Panc1 (cell line): ENCODE data around the gene HUS1. TPM values are rescaled to one million over a fixed set of nuclear protein-coding genes. Genes with fewer than 3 reads are reported as not detected.
A peak's percentile ranks its signal among the peaks of the same experiment; 100 is the strongest.

Experiments used
- ATAC-seq: fragments of 200-7000 bp; cut with Tn5 transposase; 2 replicates; pipeline ENCODE4 v1.9.1; 2020; ENCODE audit warnings: mild to moderate bottlenecking, moderate library complexity
- BruUV-seq: library from RNA; stranded (reverse); fragments of 400-500 nt; replicated peaks from 2 replicates; lab custom pipeline; 2021; lab: Mats Ljungman, UMichigan
- CTCF ChIA-PET: fragments of 300-600 bp; sonication (Branson Sonifier 250); formaldehyde crosslinking; loops from one replicate; lab custom pipeline; 2022; ENCODE audit warnings: antibody characterized with exemption; lab: Charles Lee
- POLR2A ChIA-PET: fragments of 300-600 bp; sonication (Branson Sonifier 250); formaldehyde crosslinking; loops from one replicate; lab custom pipeline; 2022; ENCODE audit warnings: antibody characterized with exemption; lab: Charles Lee
- DNase-seq: peaks from one replicate; pipeline ENCODE4 v3.0.0-alpha.2; 2010; ENCODE audit warnings: low read depth, low spot score
- H3K27ac ChIP-seq: 2 replicates; pipeline ENCODE4 v1.5.1; 2011; ENCODE audit warnings: mild to moderate bottlenecking, low read length, inconsistent platforms
- H3K27me3 ChIP-seq: fragments of 200-500 bp; sonication (Bioruptor generic); 2 replicates; pipeline ENCODE4 v1.6.0; 2014; ENCODE audit warnings: low read length, inconsistent platforms; ENCODE audit not compliant: control insufficient read depth, insufficient read depth
- H3K36me3 ChIP-seq: fragments of 200-500 bp; sonication (Bioruptor generic); 2 replicates; pipeline ENCODE4 v1.5.1; 2014; ENCODE audit warnings: inconsistent platforms, mild to moderate bottlenecking, low read length, moderate library complexity; ENCODE audit not compliant: control insufficient read depth, insufficient read depth
- H3K4me1 ChIP-seq: 2 replicates; pipeline ENCODE4 v1.5.1; 2011; ENCODE audit warnings: inconsistent platforms, mild to moderate bottlenecking, low read length, moderate library complexity; ENCODE audit not compliant: control insufficient read depth, insufficient read depth
- H3K4me3 ChIP-seq, 2 experiments: 2 replicates each; pipeline ENCODE4 v1.5.1; 2011 to 2012; ENCODE audit warnings: low read depth in 2 of 2, low read length in 2 of 2, mild to moderate bottlenecking in 2 of 2, inconsistent platforms in 1 of 2, moderate library complexity in 1 of 2
- H3K9me3 ChIP-seq: fragments of 200-500 bp; sonication (Bioruptor generic); 2 replicates; pipeline ENCODE4 v1.5.1; 2014; ENCODE audit warnings: low read depth, mild to moderate bottlenecking, inconsistent platforms, low read length, moderate library complexity; ENCODE audit not compliant: control insufficient read depth, insufficient read depth
- POLR2AphosphoS5 ChIP-seq: IDR thresholded peaks from 2 replicates; pipeline ENCODE4 v1.6.1; 2012; ENCODE audit warnings: mild to moderate bottlenecking, low read depth, low read length, moderate library complexity
- SIN3A ChIP-seq: IDR thresholded peaks from 2 replicates; pipeline ENCODE4 v1.6.1; 2012; ENCODE audit warnings: low read depth, mild to moderate bottlenecking, low read length, moderate library complexity, borderline replicate concordance; ENCODE audit not compliant: insufficient read depth
- TCF7L2 ChIP-seq: IDR thresholded peaks from 2 replicates; pipeline ENCODE4 v1.6.1; 2011; ENCODE audit warnings: mild to moderate bottlenecking, low read depth, low read length, inconsistent platforms
- in situ Hi-C: cut with HindIII; loops from 2 replicates; pipeline ENCODE4 v1.10.0; 2016; ENCODE audit warnings: low sequenced_read_pairs, low pct_unique_long_range_greater_than_20kb
- intact Hi-C: fragments of 100-400 bp; cut with micrococcal nuclease; formaldehyde crosslinking; loops from one replicate; pipeline ENCODE4 v1.10.0; 2022; ENCODE audit not compliant: unreplicated experiment
- total RNA-seq: library from RNA; stranded (reverse); gene quantifications from one replicate; pipeline ENCODE4 v1.2.1, GENCODE V29; 2021; ENCODE audit not compliant: unreplicated experiment
- TF ChIP-seq, protein P1 (sequence below), 2 experiments: IDR thresholded peaks; 2 replicates each; pipeline ENCODE4 v1.6.1; 2011 to 2012; ENCODE audit warnings: low read depth in 2 of 2, control low read depth in 1 of 2, low read length in 1 of 2, mild to moderate bottlenecking in 1 of 2, moderate library complexity in 1 of 2; ENCODE audit not compliant: insufficient read depth in 1 of 2
- TF ChIP-seq, protein P2 (sequence below): fragments of 450-650 bp; IDR thresholded peaks from 2 replicates; pipeline ENCODE4 v1.5.1; 2017; ENCODE audit warnings: mild to moderate bottlenecking

HUS1 gene
- total RNA-seq, 1 experiment from 2014 or later = 72.7 TPM

DNA sequence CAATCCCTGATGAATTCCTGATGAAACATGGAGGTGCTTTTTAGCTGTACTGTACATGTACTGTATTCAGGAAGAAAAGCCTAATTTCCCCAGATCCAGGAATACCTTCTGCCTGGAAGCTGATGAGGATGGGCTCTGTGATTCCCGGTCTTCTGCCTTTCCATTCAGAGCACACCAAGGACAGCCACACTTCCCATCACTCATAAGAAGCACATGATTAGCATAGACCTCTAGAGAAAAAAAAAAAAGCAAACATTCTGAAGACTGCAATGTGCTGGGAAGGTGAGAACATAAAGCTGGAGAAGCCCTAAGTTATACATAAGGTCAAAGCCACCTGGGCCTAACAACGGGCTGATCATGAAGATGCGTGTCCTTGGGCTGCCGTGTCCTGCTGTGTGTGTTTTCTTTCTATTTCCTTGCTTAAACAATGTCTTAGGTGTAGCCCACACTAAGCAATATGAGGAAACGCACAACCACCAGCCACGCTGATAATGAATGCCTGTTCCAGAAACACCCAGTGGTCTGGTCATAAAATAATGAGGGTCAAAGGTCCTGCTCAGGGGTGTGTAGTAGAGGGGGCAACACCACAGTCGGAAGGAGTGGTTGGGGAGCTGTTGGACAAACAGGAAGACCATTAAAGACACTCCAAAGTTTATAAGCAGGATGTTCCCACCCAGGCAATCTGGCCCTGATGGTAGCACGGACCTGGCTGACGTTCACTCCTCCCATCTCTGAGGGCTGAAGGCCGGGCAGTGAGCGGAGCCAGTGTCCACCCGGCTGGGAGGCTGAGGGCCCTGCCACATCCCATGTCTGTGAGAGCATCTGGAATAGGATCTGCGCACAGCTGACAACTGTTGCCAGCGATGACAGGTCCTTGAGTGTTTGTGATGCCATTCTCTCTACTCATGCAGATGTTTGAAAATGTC, 39.1 kb downstream of the HUS1 start:
- H3K27ac ChIP-seq = peak overlapping the region; percentile 83
- DNase-seq = no peak
- in situ Hi-C loops = no loop called here
- no peaks in the 10 kb centered on the region for H3K27me3 ChIP-seq
- H3K9me3 ChIP-seq = no peaks in the 10 kb centered on the region
- peaks cover 59% of the 10 kb centered on the region for H3K4me1 ChIP-seq
- ATAC-seq = no peak
- BruUV-seq = no TSS peak
- TF ChIP-seq POLR2AphosphoS5 = no peak
- TF ChIP-seq, protein P1, sequence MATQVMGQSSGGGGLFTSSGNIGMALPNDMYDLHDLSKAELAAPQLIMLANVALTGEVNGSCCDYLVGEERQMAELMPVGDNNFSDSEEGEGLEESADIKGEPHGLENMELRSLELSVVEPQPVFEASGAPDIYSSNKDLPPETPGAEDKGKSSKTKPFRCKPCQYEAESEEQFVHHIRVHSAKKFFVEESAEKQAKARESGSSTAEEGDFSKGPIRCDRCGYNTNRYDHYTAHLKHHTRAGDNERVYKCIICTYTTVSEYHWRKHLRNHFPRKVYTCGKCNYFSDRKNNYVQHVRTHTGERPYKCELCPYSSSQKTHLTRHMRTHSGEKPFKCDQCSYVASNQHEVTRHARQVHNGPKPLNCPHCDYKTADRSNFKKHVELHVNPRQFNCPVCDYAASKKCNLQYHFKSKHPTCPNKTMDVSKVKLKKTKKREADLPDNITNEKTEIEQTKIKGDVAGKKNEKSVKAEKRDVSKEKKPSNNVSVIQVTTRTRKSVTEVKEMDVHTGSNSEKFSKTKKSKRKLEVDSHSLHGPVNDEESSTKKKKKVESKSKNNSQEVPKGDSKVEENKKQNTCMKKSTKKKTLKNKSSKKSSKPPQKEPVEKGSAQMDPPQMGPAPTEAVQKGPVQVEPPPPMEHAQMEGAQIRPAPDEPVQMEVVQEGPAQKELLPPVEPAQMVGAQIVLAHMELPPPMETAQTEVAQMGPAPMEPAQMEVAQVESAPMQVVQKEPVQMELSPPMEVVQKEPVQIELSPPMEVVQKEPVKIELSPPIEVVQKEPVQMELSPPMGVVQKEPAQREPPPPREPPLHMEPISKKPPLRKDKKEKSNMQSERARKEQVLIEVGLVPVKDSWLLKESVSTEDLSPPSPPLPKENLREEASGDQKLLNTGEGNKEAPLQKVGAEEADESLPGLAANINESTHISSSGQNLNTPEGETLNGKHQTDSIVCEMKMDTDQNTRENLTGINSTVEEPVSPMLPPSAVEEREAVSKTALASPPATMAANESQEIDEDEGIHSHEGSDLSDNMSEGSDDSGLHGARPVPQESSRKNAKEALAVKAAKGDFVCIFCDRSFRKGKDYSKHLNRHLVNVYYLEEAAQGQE (IDR thresholded peaks at IDR 0.05; ENCODE audit: insufficient read depth in 1 of 2, low read depth in 2 of 2, low read length in 1 of 2) = no peak
- TF ChIP-seq TCF7L2 = no peak
- no peak for TF ChIP-seq SIN3A
- TF ChIP-seq, protein P2, sequence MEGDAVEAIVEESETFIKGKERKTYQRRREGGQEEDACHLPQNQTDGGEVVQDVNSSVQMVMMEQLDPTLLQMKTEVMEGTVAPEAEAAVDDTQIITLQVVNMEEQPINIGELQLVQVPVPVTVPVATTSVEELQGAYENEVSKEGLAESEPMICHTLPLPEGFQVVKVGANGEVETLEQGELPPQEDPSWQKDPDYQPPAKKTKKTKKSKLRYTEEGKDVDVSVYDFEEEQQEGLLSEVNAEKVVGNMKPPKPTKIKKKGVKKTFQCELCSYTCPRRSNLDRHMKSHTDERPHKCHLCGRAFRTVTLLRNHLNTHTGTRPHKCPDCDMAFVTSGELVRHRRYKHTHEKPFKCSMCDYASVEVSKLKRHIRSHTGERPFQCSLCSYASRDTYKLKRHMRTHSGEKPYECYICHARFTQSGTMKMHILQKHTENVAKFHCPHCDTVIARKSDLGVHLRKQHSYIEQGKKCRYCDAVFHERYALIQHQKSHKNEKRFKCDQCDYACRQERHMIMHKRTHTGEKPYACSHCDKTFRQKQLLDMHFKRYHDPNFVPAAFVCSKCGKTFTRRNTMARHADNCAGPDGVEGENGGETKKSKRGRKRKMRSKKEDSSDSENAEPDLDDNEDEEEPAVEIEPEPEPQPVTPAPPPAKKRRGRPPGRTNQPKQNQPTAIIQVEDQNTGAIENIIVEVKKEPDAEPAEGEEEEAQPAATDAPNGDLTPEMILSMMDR = no peak
- CTCF ChIA-PET = interaction anchor here (1.5 kb wide), 1 partner anchor 88 kb away, joined by 3 read pairs; no protein-coding TSS in a partner anchor
- H3K36me3 ChIP-seq = no peaks in the 10 kb centered on the region
- intact Hi-C loops = no loop called here
- H3K4me3 ChIP-seq = no peak overlapping the region
- POLR2A ChIA-PET = interaction anchor here (0.5 kb wide), 1 partner anchor 121 kb away, joined by 11 read pairs; no protein-coding TSS in a partner anchor

GRCh38 chr7:47939425-47940036, 39.9 kb downstream of the HUS1 start:
- intact Hi-C loops = loop anchor here (5.0 kb wide), 1 partner anchor 87 kb away; no protein-coding TSS in a partner anchor

More at GRCh38 chr7:47939425-47940036, 39.9 kb downstream of the HUS1 start:
- Histone ChIP-seq H3K4me3 (no peak overlapping the region), H3K36me3 (no peaks in the 10 kb centered on the region), H3K27ac (peak overlapping the region; percentile 86), H3K9me3 (no peaks in the 10 kb centered on the region), H3K4me1 (peaks cover 53% of the 10 kb centered on the region), H3K27me3 (no peaks in the 10 kb centered on the region)
- in situ Hi-C loops = no loop called here
- BruUV-seq = no TSS peak
- CTCF ChIA-PET = interaction anchor here (0.6 to 1.5 kb wide), 3 partner anchors 87 to 673 kb away, joined by 3 read pairs; no protein-coding TSS in a partner anchor
- ATAC-seq = no peak
- TF ChIP-seq, protein P1 (IDR thresholded peaks at IDR 0.05; ENCODE audit: insufficient read depth in 1 of 2, low read depth in 2 of 2, low read length in 1 of 2) = no peak
- TF ChIP-seq, protein P2 = no peak
- TF ChIP-seq POLR2AphosphoS5 (no peak), SIN3A (no peak), TCF7L2 (no peak)
- no peak for DNase-seq
- POLR2A ChIA-PET = interaction anchor here (0.7 kb wide), 1 partner anchor 361 kb away, joined by 3 read pairs; no protein-coding TSS in a partner anchor
